Erythroblast (primary cell): ENCODE data around the gene SH3GL1.

Source experiments
- GATA1 ChIP-seq: IDR thresholded peaks from 2 replicates; pipeline ENCODE4 v1.6.1; 2011; ENCODE audit warnings: low read depth, mild to moderate bottlenecking, control low read depth, low read length, moderate library complexity
- POLR2A ChIP-seq: IDR thresholded peaks from 2 replicates; pipeline ENCODE4 v1.6.1; 2011; ENCODE audit warnings: mild to moderate bottlenecking, low read length

DNA sequence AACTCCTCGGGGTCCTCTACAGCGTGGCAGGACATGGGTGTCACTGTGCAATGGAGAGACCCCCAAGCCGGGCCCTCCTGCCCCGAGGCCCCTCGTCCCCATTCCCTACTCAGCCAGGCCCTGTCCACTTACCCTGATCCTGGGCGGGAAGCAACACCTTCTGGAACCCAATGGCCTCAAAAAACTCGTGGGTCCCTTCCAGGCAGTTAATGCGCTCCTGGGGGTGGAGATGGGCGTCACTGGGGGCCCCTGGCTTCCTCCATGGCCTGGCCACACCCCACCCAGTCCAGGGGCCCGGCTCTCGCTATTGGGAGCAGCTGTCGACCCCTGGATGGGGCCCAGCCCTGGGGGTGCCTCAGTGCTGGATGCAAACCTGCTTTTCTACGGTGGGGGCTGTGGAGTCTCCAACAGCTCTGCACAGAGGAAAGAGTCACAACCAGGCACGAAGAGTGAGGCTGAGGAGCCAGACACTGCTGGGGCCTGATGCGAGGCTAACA is 46.4 kb upstream of the SH3GL1 start:
- TF ChIP-seq POLR2A (no peak), GATA1 (no peak)
